Activated naive CD8-positive, alpha-beta T cell treated with anti-CD3 and anti-CD28 coated beads, Interleukin-2, amount 10 ng/mL, durations not matched to agents 7 days and 5 days (primary cell): ENCODE data around the gene SKI. TPM values are rescaled to one million over a fixed set of nuclear protein-coding genes. Genes with fewer than 3 reads are reported as not detected.

Experiments
- ATAC-seq: fragments of 150-1000 bp; cut with Tn5 transposase; one replicate; pipeline ENCODE4 v1.10.0; 2021; ENCODE audit warnings: low read depth, moderate library complexity
- POLR2A ChIA-PET: fragments of 350-600 bp; sonication (Branson Sonifier 250); formaldehyde crosslinking; loops from one replicate; lab custom pipeline; 2021; ENCODE audit warnings: antibody characterized with exemption; lab: Charles Lee
- DNase-seq: peaks from one replicate; pipeline ENCODE4 v3.0.0; 2021
- H3K27ac Mint-ChIP-seq: one replicate; pipeline ENCODE4 v1.8.0; 2022; ENCODE audit warnings: mild to moderate bottlenecking, mixed read lengths
- H3K27me3 Mint-ChIP-seq: one replicate; pipeline ENCODE4 v1.8.0; 2022; ENCODE audit warnings: mild to moderate bottlenecking, moderate library complexity, mixed read lengths
- H3K36me3 Mint-ChIP-seq: one replicate; pipeline ENCODE4 v1.8.0; 2021; ENCODE audit warnings: mild to moderate bottlenecking, mixed read lengths
- H3K4me1 Mint-ChIP-seq: one replicate; pipeline ENCODE4 v1.8.0; 2021; ENCODE audit warnings: mixed read lengths
- H3K4me3 Mint-ChIP-seq: one replicate; pipeline ENCODE4 v1.8.0; 2022; ENCODE audit warnings: mild to moderate bottlenecking, moderate library complexity, mixed read lengths
- H3K9me3 Mint-ChIP-seq: one replicate; pipeline ENCODE4 v1.8.0; 2021; ENCODE audit warnings: mixed read lengths
- total RNA-seq, 2 experiments: library from RNA; stranded (reverse); gene quantifications; one replicate each; pipeline ENCODE4 v1.2.3, GENCODE V29; 2021

The SKI gene
- total RNA-seq, 2 experiments from 2014 or later, result 59.3 to 71.6 TPM

DNA sequence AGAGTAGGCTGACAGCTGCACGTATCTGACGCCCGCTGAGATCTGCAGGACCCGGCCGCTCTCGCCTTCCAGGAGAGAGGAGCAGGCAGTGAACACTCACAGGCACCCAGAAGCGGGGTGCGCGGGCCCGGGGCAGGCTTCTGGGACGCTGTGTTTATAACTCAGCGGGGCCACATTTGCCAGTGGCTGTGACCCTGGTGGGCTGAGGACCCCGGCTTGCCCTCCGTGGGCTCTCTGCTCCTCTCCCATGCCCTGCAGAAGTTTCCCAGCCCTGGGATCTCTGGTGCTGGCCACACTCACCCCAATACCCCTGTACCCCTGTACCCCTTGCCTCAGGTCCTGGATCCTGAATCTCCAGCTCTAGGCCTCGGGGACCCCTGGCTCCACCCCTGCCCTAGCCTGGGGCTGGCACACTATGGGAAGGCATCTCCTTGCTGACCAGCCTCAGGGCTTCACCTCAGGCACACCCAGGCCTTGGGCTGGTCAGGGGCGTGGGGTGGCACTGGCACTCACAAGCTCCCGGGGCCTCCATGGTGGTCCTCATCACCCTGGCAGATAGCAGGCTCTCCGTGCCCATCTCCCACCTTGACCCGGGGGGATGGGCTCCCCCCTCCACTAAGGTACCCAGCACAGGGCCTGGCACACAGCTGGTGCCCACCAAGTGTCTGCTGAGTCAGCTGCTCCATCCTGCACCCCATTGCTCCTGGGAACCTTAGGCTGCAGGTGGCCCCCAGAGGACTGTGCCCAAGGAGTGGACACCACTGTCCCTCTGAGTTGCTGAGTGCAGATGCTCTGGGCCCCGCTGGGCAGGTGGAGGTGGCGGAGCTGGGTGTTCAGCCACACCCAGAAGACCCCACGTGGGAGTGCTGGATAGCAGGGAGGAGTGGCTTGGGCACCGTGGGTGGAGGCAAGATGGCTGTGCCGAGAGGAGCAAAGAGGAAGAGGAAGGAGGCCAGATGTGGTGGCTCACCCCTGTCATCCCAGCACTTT lies 130.8 kb downstream of the SKI start:
- Mint-ChIP-seq H3K27ac (no peak overlapping the region), H3K4me1 (no peaks in the 10 kb centered on the region), H3K27me3 (peaks cover 3% of the 10 kb centered on the region), H3K9me3 (peaks cover 1% of the 10 kb centered on the region), H3K4me3 (no peak overlapping the region), H3K36me3 (no peaks in the 10 kb centered on the region)
- POLR2A ChIA-PET, result no interaction called here
- DNase-seq (no peak), ATAC-seq (no peak)

Other genes starting within 250 kb of the SKI start
- gene CFAP74, start 224.5 kb upstream of the SKI start, total RNA-seq, result not detected
- gene GABRD, start 209.0 kb upstream of the SKI start, total RNA-seq, result not detected
- gene PRKCZ, start 177.9 kb upstream of the SKI start, total RNA-seq, result 10 to 100 TPM; 24.3 to 24.4 TPM
- 10 to 100 TPM; 59.0 to 61.0 TPM for gene FAAP20, start 33.5 kb upstream of the SKI start, total RNA-seq
- gene MORN1, start 163.2 kb downstream of the SKI start, total RNA-seq, result 10 to 100 TPM; 10.5 to 11.6 TPM
- 100 to 1,000 TPM; 140 to 147 TPM for gene RER1, start 163.5 kb downstream of the SKI start, total RNA-seq
- gene PEX10, start 184.2 kb downstream of the SKI start, total RNA-seq, result 1 to 10 TPM; 9.6 to 9.9 TPM
- 10 to 100 TPM; 28.2 to 30.3 TPM for gene PLCH2, start 248.0 kb downstream of the SKI start, total RNA-seq